GM19238 (cell line): ENCODE results near the gene MRPL54.
"Not testable (repeated sequence)": the region's sequence is repeated elsewhere in the genome, so short reads cannot be mapped to it uniquely, and the experiment has no call there.

Experiments
- DNase-seq: peaks from one replicate; pipeline ENCODE4 v3.0.0; 2011; ENCODE audit warnings: low spot score; ENCODE audit not compliant: insufficient read length

Gene MRPL54

DNA sequence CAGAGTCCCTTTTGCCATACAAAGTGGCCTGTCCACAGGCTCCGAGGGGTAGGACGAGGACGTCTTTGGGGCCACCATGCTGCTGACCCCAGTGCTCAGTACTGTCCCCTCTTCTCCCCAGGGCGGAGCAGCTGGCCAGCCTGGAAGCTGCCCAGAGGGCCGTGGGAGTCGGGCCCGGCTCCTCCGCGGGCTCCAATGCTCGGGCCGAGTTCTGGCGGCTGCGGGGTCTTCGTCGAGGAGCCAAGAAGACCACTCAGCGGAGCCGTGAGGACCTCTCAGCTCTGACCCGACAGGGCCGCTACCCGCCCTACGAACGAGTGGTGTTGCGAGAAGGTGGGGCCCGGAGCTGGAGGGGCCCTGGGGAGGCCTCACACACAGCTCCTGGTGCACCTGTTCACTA, 22.1 kb upstream of the MRPL54 start:
- DNase-seq: no peak

DNA sequence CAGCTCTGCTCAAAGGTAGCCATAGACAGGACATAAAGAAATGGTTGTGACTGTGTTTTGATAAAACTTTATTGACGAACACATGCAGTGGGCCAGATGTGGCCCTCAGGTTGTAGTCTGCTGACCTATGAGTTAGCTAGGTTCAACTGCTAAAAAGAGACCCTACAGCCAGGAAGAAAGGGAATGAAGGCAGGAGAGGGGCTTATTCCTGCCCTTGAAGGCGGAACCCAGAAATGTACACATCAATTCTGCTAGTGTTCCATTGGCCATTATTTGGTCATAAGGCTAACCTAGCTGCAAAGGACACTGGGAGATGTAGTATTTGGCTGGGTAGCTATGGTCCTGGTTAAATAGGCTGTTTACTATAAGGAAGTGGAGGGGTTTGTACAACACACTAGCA, 19.0 kb upstream of the MRPL54 start:
- DNase-seq: no peak

DNA sequence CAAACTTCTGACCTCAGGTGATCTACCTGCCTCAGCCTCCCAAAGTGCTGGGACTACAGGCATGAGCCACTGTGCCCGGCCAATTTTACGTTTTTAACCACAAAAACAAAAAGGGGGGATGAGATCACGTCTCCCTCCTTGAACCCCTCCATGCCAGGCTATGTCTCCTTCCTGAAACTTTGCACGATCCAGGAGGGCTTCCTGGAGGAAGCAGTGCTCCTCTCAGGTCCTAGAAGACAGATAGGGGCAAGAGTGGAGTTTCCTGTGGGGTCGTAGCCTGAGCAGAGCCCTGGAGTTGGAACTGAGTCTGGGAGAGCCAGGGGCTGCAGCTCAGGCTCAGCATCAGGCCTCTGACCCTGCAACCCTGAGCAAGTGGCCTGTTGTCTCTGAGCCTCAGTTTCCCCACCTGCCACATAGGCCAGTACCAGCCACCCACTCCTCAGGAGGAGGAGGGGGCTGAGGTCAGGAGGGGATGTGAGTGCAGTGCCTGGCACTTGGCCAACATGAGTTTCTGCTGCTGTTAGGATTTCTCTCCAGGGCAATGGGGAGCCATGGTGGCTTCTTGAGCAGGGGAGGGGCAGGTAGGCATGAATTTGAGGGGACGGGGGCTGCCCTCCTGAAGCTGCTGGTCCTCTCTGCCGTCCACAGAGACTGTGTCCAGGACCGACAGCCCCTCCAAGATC, 17.0 kb upstream of the MRPL54 start:
- no peak for DNase-seq

DNA sequence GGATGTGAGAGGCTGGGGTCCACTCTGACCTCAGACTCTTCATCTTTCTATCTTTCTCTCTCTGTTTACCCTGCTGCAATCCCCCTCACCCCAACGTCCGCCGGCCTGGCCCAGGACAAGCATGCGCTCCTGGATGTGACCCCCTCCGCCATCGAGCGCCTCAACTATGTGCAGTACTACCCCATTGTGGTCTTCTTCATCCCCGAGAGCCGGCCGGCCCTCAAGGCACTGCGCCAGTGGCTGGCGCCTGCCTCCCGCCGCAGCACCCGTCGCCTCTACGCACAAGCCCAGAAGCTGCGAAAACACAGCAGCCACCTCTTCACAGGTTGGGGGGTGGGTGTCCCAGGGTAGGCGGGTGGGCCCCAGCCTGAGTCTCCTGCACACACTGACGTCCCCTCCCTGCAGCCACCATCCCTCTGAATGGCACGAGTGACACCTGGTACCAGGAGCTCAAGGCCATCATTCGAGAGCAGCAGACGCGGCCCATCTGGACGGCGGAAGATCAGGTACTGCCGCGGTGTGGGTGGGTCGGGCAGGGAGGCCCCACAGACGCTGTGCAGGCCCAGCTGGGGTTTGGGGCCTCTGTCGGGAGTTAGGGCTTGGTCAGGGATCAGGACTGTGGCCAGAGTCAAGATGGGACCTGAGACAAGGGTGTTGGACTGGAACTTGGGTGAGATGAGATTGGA, 16.0 kb upstream of the MRPL54 start:
- no peak for DNase-seq

DNA sequence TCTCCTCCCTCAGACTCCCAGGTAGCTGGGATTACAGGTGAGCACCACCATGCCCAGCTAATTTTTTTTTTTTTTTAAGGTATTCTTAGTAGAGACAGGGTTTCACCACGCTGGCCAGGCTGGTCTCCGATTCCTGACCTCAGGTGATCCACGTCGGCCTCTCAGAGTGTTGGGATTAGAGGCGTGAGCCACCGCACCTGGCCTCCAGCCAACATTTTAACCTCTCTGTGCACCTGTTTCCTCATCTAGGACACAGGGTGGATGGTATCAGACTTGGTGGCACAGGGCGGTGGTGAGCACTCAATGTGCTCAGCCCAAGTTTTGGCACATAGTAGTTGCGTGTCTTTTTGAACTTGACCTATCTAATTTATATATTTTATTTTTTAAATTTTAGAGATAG, 13.5 kb upstream of the MRPL54 start:
- no peak for DNase-seq

DNA sequence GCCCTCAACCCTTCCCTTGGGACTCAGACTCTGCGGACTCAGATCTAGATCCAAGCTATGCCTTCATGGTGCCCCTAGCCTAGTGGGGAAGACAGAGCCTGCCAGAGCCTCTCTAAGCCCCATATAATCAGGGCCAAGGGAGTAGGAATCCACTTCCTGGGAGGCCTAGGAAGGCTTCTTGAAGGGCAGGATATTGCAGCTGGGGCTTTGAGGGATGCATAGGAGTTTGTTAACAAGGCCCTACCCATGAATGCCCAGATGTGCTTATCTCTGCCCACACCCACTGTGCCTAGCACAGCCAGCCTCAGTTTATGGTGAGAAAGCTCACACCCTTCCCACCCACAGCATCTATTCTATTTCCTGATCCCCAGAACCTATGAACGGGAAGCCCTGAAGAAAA, 12.3 kb upstream of the MRPL54 start:
- DNase-seq: no peak

DNA sequence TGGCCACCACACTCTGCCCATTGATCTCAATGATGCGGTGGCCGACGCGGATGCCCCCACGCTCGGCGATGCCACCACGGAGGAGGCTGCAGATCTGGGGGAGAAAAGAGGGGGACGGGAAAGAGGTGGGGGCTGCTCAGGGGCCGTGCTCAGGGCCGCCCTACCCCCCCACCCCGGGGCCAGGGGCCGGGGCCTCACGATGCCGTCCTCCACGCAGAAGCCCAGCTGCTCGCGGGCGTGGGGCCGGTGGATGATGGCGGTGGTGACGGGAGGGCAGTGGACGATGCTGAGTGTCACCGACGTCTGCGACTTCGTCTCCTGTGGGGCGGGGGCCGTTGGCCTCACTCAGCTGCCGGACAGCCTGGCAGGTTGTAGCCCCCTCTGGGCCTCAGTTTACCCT, 11.2 kb upstream of the MRPL54 start:
- no peak for DNase-seq

DNA sequence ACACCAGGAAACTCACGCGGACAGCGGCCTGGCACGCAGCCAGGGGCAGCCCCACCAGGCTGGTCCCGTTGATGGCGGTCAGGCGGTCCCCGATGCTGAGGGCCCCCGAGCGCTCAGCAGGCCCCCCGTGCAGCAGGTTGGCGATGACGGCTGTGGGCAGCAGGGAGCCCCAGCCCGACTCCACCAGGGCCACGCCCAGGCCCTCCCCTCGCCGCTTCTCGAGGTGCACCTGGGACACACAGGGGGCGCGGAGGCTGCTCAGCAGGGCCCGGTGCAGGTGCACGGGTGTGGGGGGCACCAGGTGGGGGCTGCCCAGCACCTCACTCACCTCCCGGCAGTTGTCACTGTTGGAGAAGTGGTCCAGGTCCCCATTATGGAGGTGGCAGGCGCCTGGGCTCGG, 10.0 kb upstream of the MRPL54 start:
- no peak for DNase-seq

DNA sequence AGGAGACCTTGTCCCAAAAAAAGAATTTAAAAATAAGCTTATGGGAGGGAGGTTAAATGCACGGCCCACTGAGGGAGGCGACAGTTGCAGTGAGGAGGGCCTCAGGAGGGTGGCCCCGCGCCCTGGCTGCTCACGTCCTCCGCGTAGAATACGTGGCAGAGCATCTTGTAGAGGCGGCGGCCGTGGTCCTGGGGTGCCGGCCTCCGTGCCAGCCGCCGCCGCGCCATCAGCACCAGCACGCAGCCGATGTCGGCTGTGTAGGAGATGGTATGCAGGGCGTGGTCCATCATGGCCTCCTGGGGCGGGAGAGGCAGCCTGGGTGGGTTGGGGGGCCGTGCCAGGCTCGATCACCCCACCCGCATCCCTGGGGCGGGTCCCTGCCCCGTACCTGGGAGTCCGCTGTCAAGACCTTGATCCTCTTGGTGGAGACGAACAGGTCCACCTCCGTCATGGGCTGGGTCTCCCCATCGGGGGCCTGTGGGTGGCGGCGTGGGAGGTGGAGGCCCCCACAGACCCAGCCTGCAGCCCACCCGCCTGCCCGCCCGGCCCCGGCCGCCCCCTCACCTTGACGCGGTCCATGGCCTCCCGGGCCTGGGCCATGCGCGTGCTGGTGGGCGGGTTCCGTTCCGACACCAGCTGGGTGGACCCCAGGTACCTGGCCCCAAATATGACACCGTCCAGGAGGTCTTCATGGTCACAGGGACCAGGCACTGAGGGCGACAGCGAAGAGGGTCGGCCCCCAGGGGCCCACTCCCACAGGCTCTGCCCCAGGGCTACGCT, 8.7 kb upstream of the MRPL54 start:
- DNase-seq: no peak

DNA sequence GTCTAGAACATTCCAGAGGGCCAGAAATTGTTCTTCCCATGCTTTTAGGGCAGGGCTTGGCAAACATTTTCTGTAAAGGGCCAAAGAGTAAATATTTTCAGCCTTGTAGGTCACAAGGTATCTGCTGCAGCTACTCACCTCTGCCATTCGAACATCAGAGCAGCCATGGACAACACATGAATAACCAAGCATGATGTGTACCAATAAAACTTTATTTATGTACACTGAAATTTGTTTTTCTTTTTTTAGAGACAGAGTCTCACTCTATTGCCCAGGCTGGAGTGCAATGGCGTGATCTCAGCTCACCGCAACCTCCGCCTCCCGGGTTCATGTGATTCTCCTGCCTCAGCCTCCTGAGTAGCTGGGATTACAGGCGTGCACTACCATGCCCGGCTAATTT, 4.8 kb upstream of the MRPL54 start:
- not testable (repeated sequence) for DNase-seq

DNA sequence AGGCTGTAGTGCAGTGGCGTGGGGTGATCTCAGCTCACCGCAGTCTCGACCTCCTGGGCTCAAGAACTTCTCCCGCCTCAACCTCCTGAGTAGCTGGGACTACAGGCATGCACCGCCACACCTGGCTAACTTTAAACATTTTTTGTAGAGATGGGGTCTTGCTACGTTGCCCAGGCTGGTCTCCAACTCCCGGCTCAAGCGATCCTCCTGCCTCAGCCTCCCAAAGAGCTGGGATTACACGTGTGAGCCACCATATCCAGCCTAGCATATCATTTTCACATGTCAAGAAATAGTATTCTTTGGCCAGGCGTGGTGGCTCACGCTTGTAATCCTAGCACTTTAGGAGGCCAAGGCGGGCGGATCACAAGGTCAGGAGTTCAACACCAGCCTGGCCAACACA, 4.2 kb upstream of the MRPL54 start:
- not testable (repeated sequence) for DNase-seq

DNA sequence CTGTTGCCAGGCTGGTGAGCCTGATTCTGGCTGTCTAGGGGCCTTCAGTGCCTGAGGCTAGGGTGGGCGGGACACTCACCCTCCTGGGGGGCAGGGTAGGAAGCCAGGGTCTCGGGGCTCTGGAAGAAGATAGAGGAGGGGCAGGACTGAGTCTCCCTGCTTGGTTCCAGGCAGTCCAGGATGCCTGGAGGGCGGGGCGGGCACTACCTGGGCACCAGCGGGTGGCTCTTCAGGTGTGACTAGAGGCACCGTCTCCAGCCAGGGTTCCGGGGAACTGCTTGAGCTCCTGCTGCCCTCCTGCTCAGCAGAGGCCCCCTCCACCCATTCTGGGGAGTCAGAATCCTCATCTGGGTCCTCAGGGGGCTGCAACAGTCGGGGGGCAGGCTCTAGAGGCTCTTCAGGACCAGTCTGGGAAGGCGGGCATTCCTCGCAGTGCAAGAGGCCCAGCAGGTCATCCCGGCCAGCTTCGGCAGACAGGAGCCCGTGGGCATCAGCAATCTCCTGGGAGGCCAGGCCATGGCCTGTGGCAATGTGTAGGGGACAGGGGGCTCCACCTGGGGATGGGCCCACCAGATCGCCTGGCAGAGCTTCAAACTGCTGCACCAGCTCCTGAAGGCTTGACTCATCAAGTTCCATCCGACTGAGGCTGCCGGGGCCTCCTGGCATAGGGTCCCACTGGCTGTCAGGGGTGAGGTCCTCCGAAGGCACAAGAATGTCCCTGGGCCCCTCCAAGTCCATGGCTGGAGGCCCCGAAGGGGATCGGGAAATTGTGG, 2.8 kb upstream of the MRPL54 start:
- no peak for DNase-seq

DNA sequence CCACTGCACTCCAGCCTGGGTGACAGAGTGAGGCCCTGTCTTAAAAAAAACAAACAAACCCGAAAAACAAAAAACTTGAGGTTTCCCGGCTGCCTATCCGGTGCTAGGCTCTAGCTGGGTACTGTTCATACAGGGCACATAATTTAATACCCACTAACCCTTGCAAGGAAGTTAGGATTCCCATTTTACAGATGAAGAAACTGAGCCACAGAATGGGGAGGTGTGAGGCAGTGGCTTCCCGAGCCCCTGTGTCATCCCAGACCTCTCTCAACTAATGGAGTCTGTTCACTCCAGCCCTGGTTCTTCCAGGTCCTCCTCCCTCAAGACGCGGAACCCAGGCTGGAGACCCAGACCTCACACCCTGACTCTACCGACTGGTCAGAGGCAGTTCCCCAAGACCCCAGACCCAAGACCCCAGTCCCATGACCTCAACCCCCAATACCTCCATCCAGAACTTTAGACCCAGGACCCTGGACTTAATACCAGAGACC, 1.6 kb upstream of the MRPL54 start:
- DNase-seq: no peak

DNA sequence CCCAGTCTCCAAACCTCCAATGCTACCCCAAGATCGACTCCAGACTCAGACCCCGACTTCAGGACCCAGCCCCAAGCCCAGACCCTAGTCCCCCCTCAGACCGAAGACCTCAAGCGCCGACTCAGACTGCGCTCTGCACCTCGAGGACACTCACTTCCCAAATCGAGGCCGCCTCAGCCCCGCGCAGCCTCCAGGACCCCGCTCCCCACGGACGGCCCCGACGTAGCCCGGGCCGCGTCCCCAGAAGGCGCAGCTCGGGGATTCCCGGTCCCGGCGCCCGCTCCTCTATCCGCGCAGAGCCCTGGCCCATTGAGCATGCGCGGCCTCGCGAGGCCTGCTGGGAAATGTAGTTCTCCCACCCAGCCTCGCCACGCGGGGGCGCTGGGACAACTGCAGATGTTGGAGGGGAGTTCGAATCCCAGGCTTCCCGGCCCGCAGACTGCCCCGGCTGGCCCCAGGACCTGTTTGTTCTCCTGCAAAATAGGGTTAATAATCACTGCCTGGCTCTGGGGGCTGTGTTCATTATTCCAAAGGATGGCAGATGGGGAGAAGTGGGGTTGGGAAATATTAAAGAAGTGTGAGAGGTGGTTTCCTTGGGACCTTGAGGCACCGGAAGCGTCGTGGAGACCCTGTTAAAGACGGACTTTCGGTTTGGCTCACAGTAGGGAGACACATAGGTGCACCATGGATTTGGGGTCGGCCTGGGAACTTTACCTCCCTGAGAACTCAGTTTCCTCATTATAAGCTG, 926 bp upstream of the MRPL54 start, which contains the start of gene APBA3:
Gene APBA3 (minus strand): TSS at position 311 of the 748 bp plus-strand sequence. CDS start 1,428 bp downstream, outside the sequence.
- peak; percentile 95 for DNase-seq

DNA sequence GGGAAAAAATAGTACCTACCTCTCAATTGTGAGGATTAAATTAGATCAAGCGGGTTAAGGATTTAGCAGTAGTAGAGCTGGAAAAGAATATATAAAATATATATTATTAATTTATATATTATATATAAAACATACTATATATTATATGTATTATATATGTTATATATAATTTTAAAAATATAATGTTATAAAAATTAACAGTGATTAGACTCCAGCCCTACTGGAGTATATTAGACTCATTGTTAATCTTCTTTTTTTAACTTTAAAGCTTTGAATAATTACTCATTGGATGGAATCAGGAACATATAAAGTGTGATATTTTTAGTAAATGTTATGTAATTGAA, 380 bp upstream of the MRPL54 start:
- no peak for DNase-seq

DNA sequence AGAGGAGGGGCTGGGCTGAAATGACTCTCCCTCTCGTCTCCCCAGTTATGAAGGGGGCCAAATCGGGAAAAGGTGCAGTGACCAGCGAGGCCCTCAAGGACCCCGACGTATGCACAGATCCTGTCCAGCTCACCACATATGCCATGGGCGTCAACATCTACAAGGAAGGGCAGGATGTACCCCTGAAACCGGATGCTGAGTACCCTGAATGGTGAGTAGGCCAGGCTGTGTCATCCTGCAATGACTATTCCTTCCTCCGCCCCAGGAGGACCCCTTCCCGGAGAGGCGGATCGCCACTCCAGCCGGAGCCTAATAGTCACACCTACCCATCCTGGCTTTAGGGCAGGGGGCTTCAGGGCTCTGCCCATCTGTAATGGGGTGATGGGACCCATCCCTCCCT, 2.6 kb downstream of the MRPL54 start:
- DNase-seq: no peak

DNA sequence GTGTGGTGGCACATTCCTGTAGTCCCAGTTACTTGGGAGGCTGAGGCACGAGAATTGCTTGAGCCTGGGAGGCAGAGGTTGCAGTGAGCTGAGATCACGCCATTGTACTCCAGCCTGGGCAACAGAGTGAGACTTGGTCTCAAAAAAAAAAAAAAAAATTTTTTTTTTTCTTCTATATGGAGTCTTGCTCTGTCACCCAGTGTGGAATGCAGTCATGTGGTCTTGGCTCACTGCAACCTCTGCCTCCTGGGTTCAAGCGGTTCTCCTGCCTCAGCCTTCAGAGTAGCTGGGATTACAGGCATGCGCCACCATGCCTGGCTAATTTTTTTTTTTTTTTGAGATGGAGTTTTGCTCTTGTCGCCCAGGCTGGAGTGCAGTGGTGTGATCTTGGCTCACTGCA, 3.3 kb downstream of the MRPL54 start:
- DNase-seq: not testable (repeated sequence)

DNA sequence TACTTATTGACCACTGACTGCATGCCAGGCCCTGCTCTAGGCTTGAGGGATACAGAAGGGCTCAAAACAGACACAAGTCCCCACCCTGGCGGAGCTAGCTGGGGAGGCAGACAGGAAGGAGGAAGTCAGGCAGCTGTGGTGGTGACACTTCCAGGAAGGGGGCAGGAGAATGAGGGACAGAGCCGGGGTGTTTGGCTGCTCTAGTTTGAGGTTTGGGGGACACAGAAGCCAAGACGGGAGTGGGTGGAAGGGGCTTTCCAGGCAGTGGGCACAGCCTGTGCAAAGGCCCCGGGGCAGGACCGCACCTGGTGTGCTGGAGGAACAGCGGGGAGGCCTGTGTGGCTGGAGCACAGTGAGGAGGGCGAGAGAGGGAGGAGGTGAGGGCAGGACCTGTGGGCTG, 4.0 kb downstream of the MRPL54 start:
- no peak for DNase-seq

DNA sequence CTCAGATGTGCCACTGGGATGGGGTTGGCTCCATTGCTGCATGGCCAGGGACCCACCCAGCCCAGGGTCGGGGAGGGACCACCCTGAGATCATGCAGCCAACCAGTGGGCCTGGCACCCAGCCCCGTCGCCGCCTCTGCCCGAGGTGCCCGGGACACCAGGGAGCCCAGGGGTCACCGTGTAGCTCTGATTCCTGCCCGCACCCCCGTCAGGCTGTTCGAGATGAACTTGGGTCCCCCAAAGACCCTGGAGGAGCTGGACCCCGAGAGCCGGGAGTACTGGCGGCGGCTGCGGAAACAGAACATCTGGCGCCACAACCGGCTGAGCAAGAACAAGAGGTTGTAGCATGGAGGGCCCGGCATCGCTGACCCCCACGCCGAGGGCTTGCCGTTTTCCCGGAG, 4.6 kb downstream of the MRPL54 start:
- DNase-seq: no peak

DNA sequence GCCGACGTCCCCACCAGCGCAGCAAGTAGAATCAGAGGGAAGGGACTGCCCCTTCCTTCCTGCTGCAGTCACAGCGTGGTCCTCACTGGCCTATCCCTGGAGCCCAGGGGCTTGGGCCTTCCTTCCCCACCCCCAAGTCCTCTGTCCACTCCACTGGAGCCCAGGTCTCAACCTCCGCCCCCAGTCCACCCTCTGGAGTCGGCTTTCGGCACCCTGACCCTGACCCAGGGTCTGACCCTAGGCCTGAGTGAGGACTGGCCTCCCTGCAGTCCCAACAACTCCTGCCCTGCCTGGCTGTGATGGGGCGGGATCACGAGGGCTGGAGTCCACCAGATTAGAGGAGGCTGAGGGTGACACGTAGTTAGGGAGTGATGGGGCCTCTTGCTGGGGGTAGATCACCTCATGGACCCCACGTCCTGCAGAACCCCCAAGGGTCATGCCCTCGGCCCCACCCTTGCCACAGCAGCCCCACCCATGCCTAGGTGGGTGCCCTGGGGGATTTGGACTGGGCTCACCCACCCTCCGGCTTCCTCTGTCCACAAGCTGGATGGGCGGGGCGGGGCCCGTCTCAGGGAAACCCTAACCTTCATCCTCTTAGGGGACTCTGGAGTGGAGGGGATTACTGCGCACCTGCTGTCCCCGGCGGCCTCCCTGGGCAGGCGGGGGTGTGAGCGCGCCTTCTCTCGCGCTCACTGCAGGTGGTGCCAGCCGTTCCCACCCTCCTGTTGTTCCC, 5.7 kb downstream of the MRPL54 start:
- DNase-seq: no peak
